CD8-positive, alpha-beta memory T cell (primary cell): Measurements from ENCODE around the gene SETD6. TPM values are rescaled to one million over a fixed set of nuclear protein-coding genes. Genes with fewer than 3 reads are reported as not detected.
A peak's percentile ranks its signal among the peaks of the same experiment; 100 is the strongest.

ENCODE experiments used
- CTCF ChIA-PET: fragments of 350-600 bp; sonication (Branson Sonifier 250); formaldehyde crosslinking; loops from one replicate; lab custom pipeline; 2021; ENCODE audit warnings: antibody characterized with exemption; lab: Charles Lee
- POLR2A ChIA-PET: fragments of 350-600 bp; sonication (Branson Sonifier 250); formaldehyde crosslinking; loops from one replicate; lab custom pipeline; 2021; ENCODE audit warnings: antibody characterized with exemption; lab: Charles Lee
- DNase-seq, 5 donors: peaks; one replicate each; pipeline versions ENCODE4 v3.0.0 to v3.0.0-alpha.2; 2020 to 2022; ENCODE audit warnings: mixed read lengths in 1 of 5
- H3K27ac ChIP-seq: one replicate; pipeline ENCODE4 v1.7.0; 2013; ENCODE audit warnings: low read depth, mild to moderate bottlenecking, low read length, moderate library complexity
- H3K27me3 ChIP-seq: 2 replicates; pipeline ENCODE4 v1.7.0; 2013; ENCODE audit warnings: low read length, mild to moderate bottlenecking; ENCODE audit not compliant: insufficient read depth, poor library complexity, severe bottlenecking
- H3K36me3 ChIP-seq: 2 replicates; pipeline ENCODE4 v1.7.0; 2013; ENCODE audit warnings: mild to moderate bottlenecking, low read length, moderate library complexity; ENCODE audit not compliant: insufficient read depth
- H3K4me1 ChIP-seq: 2 replicates; pipeline ENCODE4 v1.7.0; 2013; ENCODE audit warnings: mild to moderate bottlenecking, low read length, moderate library complexity; ENCODE audit not compliant: insufficient read depth
- H3K4me3 ChIP-seq: 2 replicates; pipeline ENCODE4 v1.7.0; 2013; ENCODE audit warnings: mild to moderate bottlenecking, low read length
- H3K9me3 ChIP-seq: 2 replicates; pipeline ENCODE4 v1.7.0; 2013; ENCODE audit warnings: mild to moderate bottlenecking, low read length
- H3K27ac Mint-ChIP-seq, 8 donors: one replicate each; pipeline ENCODE4 v1.8.0; 2020 to 2021; ENCODE audit warnings: mixed read lengths in 8 of 8, mild to moderate bottlenecking in 6 of 8, inconsistent platforms in 3 of 8, moderate library complexity in 3 of 8
- H3K27me3 Mint-ChIP-seq, 2 donors: one replicate each; pipeline ENCODE4 v1.8.0; 2020 to 2021; ENCODE audit warnings: mixed read lengths in 2 of 2, mild to moderate bottlenecking in 1 of 2, moderate library complexity in 1 of 2
- H3K36me3 Mint-ChIP-seq, 3 donors: one replicate each; pipeline ENCODE4 v1.8.0; 2020 to 2021; ENCODE audit warnings: mixed read lengths in 3 of 3, inconsistent platforms in 1 of 3, mild to moderate bottlenecking in 1 of 3
- H3K4me1 Mint-ChIP-seq, 3 donors: one replicate each; pipeline ENCODE4 v1.8.0; 2020 to 2021; ENCODE audit warnings: mixed read lengths in 3 of 3, inconsistent platforms in 1 of 3, mild to moderate bottlenecking in 1 of 3
- H3K4me3 Mint-ChIP-seq, 7 donors: one replicate each; pipeline ENCODE4 v1.8.0; 2020 to 2021; ENCODE audit warnings: mixed read lengths in 7 of 7, mild to moderate bottlenecking in 6 of 7, moderate library complexity in 4 of 7, inconsistent platforms in 2 of 7
- H3K9me3 Mint-ChIP-seq, 5 donors: one replicate each; pipeline ENCODE4 v1.8.0; 2020 to 2022; ENCODE audit warnings: mixed read lengths in 5 of 5, mild to moderate bottlenecking in 3 of 5, moderate library complexity in 2 of 5, inconsistent platforms in 1 of 5
- polyA plus RNA-seq: library from polyadenylated mRNA; unstranded; fragments of 300-500 nt; fragmentation: Illumina TruSeq; gene quantifications from one replicate; pipeline ENCODE4 v1.2.3, GENCODE V29; 2021
- total RNA-seq, 2 experiments: library from RNA; stranded (reverse); gene quantifications; one replicate each; pipeline ENCODE4 v1.2.3, GENCODE V29; 2021

Gene SETD6
- total and polyA plus RNA-seq, 3 experiments from 2014 or later, result 10.5 to 24.9 (median 23.8) TPM

DNA sequence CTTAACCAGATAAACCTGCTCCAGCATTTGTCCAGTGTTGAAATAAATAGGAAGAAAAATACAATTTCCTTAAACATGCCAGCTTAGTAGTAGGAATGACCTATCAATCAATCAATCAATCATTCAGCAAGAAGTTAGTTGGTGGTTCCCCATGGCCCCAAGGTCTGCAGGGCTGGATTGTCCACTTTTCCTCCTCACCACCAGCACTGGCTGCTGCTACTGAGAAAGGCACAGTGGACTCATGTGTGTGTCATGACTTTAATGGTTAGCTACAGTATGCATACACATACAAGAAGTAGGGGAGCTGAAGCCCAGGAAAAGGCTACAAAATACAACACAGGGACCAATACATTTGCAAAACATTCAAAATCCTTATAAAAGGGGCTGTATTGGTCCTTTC lies 4.4 kb downstream of the SETD6 start:
- CTCF ChIA-PET, result interaction anchor here (1.0 to 3.2 kb wide), 5 partner anchors 8 to 236 kb away, joined by 3 to 12 read pairs (median 5); no protein-coding TSS in a partner anchor

GRCh38 chr16:58530179-58530578 lies 14.9 kb downstream of the SETD6 start:
- ChIA-PET POLR2A (no interaction called here), CTCF (interaction anchor here (0.7 kb wide), 1 partner anchor 31 kb away, joined by 3 read pairs; no protein-coding TSS in a partner anchor)
- Histone ChIP-seq H3K4me1 (no peaks in the 10 kb centered on the region), H3K27me3 (no peaks in the 10 kb centered on the region), H3K4me3 (no peak overlapping the region), H3K9me3 (no peaks in the 10 kb centered on the region), H3K27ac (no peak overlapping the region), H3K36me3 (peaks cover 69% of the 10 kb centered on the region)
- Mint-ChIP-seq H3K4me3 (no peak overlapping the region), H3K36me3 (peaks cover 0 to 92% (median 31%) of the 10 kb centered on the region in 3 donors), H3K4me1 (peaks cover 0 to 6% (median under 1%) of the 10 kb centered on the region in 3 donors), H3K9me3 (no peaks in the 10 kb centered on the region), H3K27me3 (no peaks in the 10 kb centered on the region), H3K27ac (no peak overlapping the region)
- DNase-seq, result no peak

More for the DNA sequence above, 4.4 kb downstream of the SETD6 start:
- Histone ChIP-seq H3K4me1 (peaks cover 16% of the 10 kb centered on the region), H3K27ac (no peak overlapping the region), H3K36me3 (peaks cover 58% of the 10 kb centered on the region), H3K27me3 (no peaks in the 10 kb centered on the region), H3K4me3 (no peak overlapping the region), H3K9me3 (no peaks in the 10 kb centered on the region)
- Mint-ChIP-seq H3K9me3 (no peaks in the 10 kb centered on the region), H3K27me3 (no peaks in the 10 kb centered on the region), H3K27ac (peak overlapping the region in 1 of 8 donors; percentile 66), H3K4me1 (peaks cover 12 to 17% (median 17%) of the 10 kb centered on the region in 3 donors), H3K4me3 (no peak overlapping the region), H3K36me3 (peaks cover 0 to 80% (median 20%) of the 10 kb centered on the region in 3 donors)
- DNase-seq, result no peak
- POLR2A ChIA-PET, result interaction anchor here (0.6 kb wide), 1 partner anchor 103 kb away, joined by 4 read pairs; no protein-coding TSS in a partner anchor

- no peaks in the 10 kb centered on the region for H3K9me3 ChIP-seq
- peaks cover 7 to 93% (median 24%) of the 10 kb centered on the region in 3 donors for H3K36me3 Mint-ChIP-seq
- no peak for DNase-seq
These were observed 17.1 kb downstream of the SETD6 start for GRCh38 chr16:58532414-58532813.

DNA sequence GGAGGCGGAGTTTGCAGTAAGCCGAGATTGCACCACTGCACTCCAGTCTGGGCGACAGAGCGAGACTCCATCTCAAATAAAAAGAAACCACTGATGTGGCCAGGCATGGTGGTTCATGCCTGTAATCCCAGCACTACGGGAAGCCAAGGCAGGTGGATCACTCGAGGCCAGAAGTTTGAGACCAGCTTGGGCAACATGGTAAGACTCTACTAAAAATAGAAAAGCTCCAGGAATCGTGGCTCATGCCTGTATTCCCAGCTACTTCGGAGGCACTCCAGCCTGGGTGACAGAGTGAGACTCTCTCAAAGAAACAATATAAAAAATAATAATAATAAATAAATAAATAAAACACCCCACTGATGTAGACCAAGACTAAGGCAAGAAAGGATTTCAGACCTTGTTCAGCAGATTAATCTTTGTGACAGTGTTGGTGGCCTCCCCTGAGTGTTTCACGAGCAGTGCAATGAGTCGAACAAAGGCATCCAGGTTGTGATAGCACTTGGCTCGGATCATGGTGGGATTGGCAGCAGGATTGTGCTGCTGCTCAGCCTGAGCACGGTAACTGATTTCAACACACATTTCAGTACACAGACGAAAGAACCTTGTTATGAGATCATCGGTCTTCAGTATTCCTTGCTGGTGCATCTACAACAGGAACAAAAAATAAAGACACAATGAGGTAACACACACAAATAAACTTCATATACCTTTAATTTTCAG lies 18.6 kb downstream of the SETD6 start:
- DNase-seq, result no peak
- peak overlapping the region in 1 of 8 donors; percentile 51 for H3K27ac Mint-ChIP-seq
- ChIA-PET CTCF (no interaction called here), POLR2A (no interaction called here)
- H3K4me3 ChIP-seq, result no peak overlapping the region
- no peaks in the 10 kb centered on the region for H3K9me3 ChIP-seq
- no peaks in the 10 kb centered on the region for H3K4me1 ChIP-seq
- no peaks in the 10 kb centered on the region for H3K9me3 Mint-ChIP-seq
- peaks cover 9 to 94% (median 32%) of the 10 kb centered on the region in 3 donors for H3K36me3 Mint-ChIP-seq
- H3K4me1 Mint-ChIP-seq, result peaks cover 0 to 6% (median 2%) of the 10 kb centered on the region in 3 donors
- H3K27me3 ChIP-seq, result no peaks in the 10 kb centered on the region
- no peak overlapping the region for H3K4me3 Mint-ChIP-seq
- peaks cover 77% of the 10 kb centered on the region for H3K36me3 ChIP-seq
- no peak overlapping the region for H3K27ac ChIP-seq
- no peaks in the 10 kb centered on the region for H3K27me3 Mint-ChIP-seq

More at GRCh38 chr16:58532414-58532813, 17.1 kb downstream of the SETD6 start:
- H3K27ac ChIP-seq, result no peak overlapping the region
- Mint-ChIP-seq H3K9me3 (no peaks in the 10 kb centered on the region), H3K27ac (peak overlapping the region in 2 of 8 donors; percentile 23 to 57), H3K4me1 (peaks cover 0 to 6% (median 2%) of the 10 kb centered on the region in 3 donors), H3K27me3 (no peaks in the 10 kb centered on the region), H3K4me3 (no peak overlapping the region)
- peaks cover 76% of the 10 kb centered on the region for H3K36me3 ChIP-seq
- no peaks in the 10 kb centered on the region for H3K4me1 ChIP-seq
- no peak overlapping the region for H3K4me3 ChIP-seq
- ChIA-PET POLR2A (no interaction called here), CTCF (no interaction called here)
- no peaks in the 10 kb centered on the region for H3K27me3 ChIP-seq

DNA sequence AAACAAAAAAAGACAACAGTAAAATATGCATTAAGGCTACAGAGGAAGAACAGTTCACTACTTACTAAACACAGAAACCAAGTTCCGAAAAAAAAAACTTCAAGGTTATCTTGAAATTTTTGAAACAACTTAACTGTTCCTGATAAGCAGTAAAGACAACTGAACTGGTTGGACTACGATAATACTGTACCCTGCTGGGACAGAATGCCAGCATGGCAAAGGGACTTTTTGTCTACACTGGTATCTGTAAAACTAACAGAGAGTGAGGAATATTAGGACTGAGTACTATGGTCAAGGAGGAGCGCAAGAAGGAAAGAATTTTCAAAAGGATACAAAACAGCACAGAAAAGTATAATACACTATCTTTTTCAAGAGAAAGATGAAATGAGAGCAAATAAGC lies 19.8 kb downstream of the SETD6 start:
- ChIA-PET CTCF (interaction anchor here (1.0 kb wide), 1 partner anchor 12 kb away, joined by 3 read pairs; no protein-coding TSS in a partner anchor), POLR2A (no interaction called here)
- no peaks in the 10 kb centered on the region for H3K27me3 Mint-ChIP-seq
- peaks cover 0 to 6% (median 2%) of the 10 kb centered on the region in 3 donors for H3K4me1 Mint-ChIP-seq
- no peak overlapping the region for H3K4me3 Mint-ChIP-seq
- Histone ChIP-seq H3K4me3 (no peak overlapping the region), H3K36me3 (peaks cover 85% of the 10 kb centered on the region), H3K9me3 (no peaks in the 10 kb centered on the region), H3K27ac (no peak overlapping the region), H3K27me3 (no peaks in the 10 kb centered on the region), H3K4me1 (no peaks in the 10 kb centered on the region)
- no peak for DNase-seq
- H3K9me3 Mint-ChIP-seq, result no peaks in the 10 kb centered on the region
- H3K27ac Mint-ChIP-seq, result peak overlapping the region in 2 of 8 donors; percentile 21 to 40
- H3K36me3 Mint-ChIP-seq, result peaks cover 9 to 94% (median 36%) of the 10 kb centered on the region in 3 donors

GRCh38 chr16:58536278-58536677 lies 21.0 kb downstream of the SETD6 start:
- DNase-seq, result no peak
- no peak overlapping the region for H3K4me3 ChIP-seq
- H3K9me3 ChIP-seq, result no peaks in the 10 kb centered on the region
- Mint-ChIP-seq H3K9me3 (no peaks in the 10 kb centered on the region), H3K4me3 (no peak overlapping the region), H3K4me1 (peaks cover 0 to 6% (median 2%) of the 10 kb centered on the region in 3 donors), H3K36me3 (peaks cover 9 to 90% (median 35%) of the 10 kb centered on the region in 3 donors), H3K27ac (peak overlapping the region in 1 of 8 donors; percentile 26), H3K27me3 (no peaks in the 10 kb centered on the region)
- H3K27me3 ChIP-seq, result no peaks in the 10 kb centered on the region
- no peaks in the 10 kb centered on the region for H3K4me1 ChIP-seq
- H3K36me3 ChIP-seq, result peaks cover 78% of the 10 kb centered on the region
- no peak overlapping the region for H3K27ac ChIP-seq
- POLR2A ChIA-PET, result no interaction called here
- CTCF ChIA-PET, result no interaction called here

DNA sequence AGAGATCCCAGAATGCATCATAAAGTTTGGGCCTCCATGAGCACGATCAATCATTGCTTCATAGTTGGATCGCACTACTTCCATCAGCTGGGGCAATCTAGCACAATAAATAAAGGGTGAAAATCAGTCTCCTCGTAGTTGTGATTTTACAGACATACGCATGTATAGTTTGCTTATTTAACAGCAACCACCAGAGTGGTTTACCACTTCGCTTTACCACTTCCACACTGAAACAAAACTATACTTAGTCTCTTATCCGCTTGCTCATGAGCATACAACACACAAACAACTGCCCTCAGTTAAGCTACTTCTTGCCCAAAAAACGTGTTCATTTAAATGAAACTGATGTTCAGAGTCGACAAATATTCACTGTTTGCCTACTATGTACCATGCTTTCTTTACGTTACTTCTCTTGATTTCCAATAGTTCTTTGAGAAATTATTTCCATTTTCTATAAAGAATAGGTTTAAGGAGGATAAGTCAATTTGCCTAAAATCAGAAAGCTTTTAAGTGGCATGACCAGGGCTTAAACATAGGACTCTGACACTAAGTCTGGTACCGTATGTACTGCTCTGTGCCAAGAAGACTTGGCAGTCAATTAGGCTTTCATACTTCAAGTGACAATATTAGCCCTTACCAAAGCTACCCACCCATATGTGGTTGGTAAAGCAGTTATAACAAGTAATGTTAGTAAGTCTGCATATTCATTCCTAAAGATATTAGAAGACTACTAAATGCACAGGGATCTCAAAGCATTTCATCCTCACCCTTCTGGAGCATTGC lies 22.0 kb downstream of the SETD6 start:
- no peak overlapping the region for H3K27ac ChIP-seq
- no peak for DNase-seq
- peaks cover 9 to 90% (median 31%) of the 10 kb centered on the region in 3 donors for H3K36me3 Mint-ChIP-seq
- peaks cover 68% of the 10 kb centered on the region for H3K36me3 ChIP-seq
- no peaks in the 10 kb centered on the region for H3K9me3 Mint-ChIP-seq
- peak overlapping the region in 2 of 8 donors; percentile 28 to 54 for H3K27ac Mint-ChIP-seq
- peaks cover 0 to 6% (median 2%) of the 10 kb centered on the region in 3 donors for H3K4me1 Mint-ChIP-seq
- no peaks in the 10 kb centered on the region for H3K4me1 ChIP-seq
- no peaks in the 10 kb centered on the region for H3K27me3 Mint-ChIP-seq
- ChIA-PET POLR2A (no interaction called here), CTCF (no interaction called here)
- H3K4me3 ChIP-seq, result no peak overlapping the region
- H3K9me3 ChIP-seq, result no peaks in the 10 kb centered on the region
- no peak overlapping the region for H3K4me3 Mint-ChIP-seq
- H3K27me3 ChIP-seq, result no peaks in the 10 kb centered on the region
